K562 (cell line): ENCODE results near the gene B2M. TPM values are rescaled to one million over a fixed set of nuclear protein-coding genes. Genes with fewer than 3 reads are reported as not detected.

Source experiments
- CBX5 ChIP-seq: IDR thresholded peaks from 2 replicates; pipeline ENCODE4 v1.6.1; 2014; ENCODE audit warnings: low read depth, borderline replicate concordance
- HDAC6 ChIP-seq: IDR thresholded peaks from 2 replicates; pipeline ENCODE4 v1.6.1; 2012; ENCODE audit warnings: low read depth, mild to moderate bottlenecking, control low read depth, inconsistent platforms, low read length, moderate library complexity
- KDM1A ChIP-seq, 2 experiments: fragments of 450-650 bp; IDR thresholded peaks; 2 replicates each; pipeline ENCODE4 v1.6.1; 2016; ENCODE audit warnings: mild to moderate bottlenecking in 2 of 2
- NCOA2 ChIP-seq, 2 experiments: fragments of 450-650 bp; IDR thresholded peaks; 2 replicates each; pipeline ENCODE4 v1.6.1; 2018; ENCODE audit warnings: mild to moderate bottlenecking in 2 of 2, moderate library complexity in 1 of 2; ENCODE audit not compliant: partially characterized antibody in 2 of 2
- NR2C1 ChIP-seq, 2 experiments: fragments of 450-650 bp; IDR thresholded peaks; 2 replicates each; pipeline ENCODE4 v1.6.1; 2017; ENCODE audit warnings: mild to moderate bottlenecking in 2 of 2, antibody characterized with exemption in 1 of 2, inconsistent platforms in 1 of 2, missing compliant biosample characterization in 1 of 2, missing genetic modification characterization in 1 of 2
- RBM17 ChIP-seq: fragments of 200-400 bp; formaldehyde crosslinking; IDR thresholded peaks from 2 replicates; pipeline ENCODE4 v1.6.1; 2017; ENCODE audit warnings: low read depth, mild to moderate bottlenecking, low read length, borderline replicate concordance
- RFX1 ChIP-seq: fragments of 450-650 bp; IDR thresholded peaks from 2 replicates; pipeline ENCODE4 v1.6.1; 2016; ENCODE audit warnings: mild to moderate bottlenecking, moderate library complexity
- RHOXF2B ChIP-seq: fragments of 250-450 bp; sonication (Bioruptor Pico); conservative IDR thresholded peaks from 2 replicates; pipeline ENCODE4 v1.5.1; 2021
- SOX6 ChIP-seq: fragments of 450-650 bp; IDR thresholded peaks from 2 replicates; pipeline ENCODE4 v1.6.1; 2014; ENCODE audit warnings: mild to moderate bottlenecking
- XRCC4 ChIP-seq: IDR thresholded peaks from one replicate; pipeline ENCODE4 v1.6.1; 2011; ENCODE audit not compliant: insufficient read depth, insufficient read length; ENCODE audit errors: extremely low read depth
- ZBTB12 ChIP-seq: fragments of 250-450 bp; sonication (Bioruptor Pico); IDR thresholded peaks from 2 replicates; pipeline ENCODE4 v1.4.0; 2020
- ZC3H8 ChIP-seq: fragments of 450-650 bp; IDR thresholded peaks from 2 replicates; pipeline ENCODE4 v1.6.1; 2017
- ZNF395 ChIP-seq: fragments of 200-800 bp; sonication (Bioruptor generic); IDR thresholded peaks from 2 replicates; pipeline ENCODE4 v1.6.1; 2017; ENCODE audit warnings: missing genetic modification characterization, missing compliant biosample characterization
- ZNF407 ChIP-seq: fragments of 450-650 bp; IDR thresholded peaks from 2 replicates; pipeline ENCODE4 v1.6.1; 2016; ENCODE audit warnings: low read depth
- ZNF561 ChIP-seq: fragments of 450-650 bp; formaldehyde crosslinking; conservative IDR thresholded peaks from 2 replicates; pipeline ENCODE4 v1.4.0; 2020; ENCODE audit warnings: mild to moderate bottlenecking, moderate library complexity
- ZNF76 ChIP-seq: fragments of 250-450 bp; sonication (Bioruptor Pico); IDR thresholded peaks from 2 replicates; pipeline ENCODE4 v1.4.0; 2020; ENCODE audit warnings: mild to moderate bottlenecking, moderate library complexity, borderline replicate concordance
- ZNF764 ChIP-seq: fragments of 250-450 bp; sonication (Bioruptor Pico); IDR thresholded peaks from 2 replicates; pipeline ENCODE4 v1.4.0; 2020; ENCODE audit warnings: low read depth, mild to moderate bottlenecking, moderate library complexity
- polyA plus RNA-seq, 8 experiments: library from polyadenylated mRNA; depleted of rRNA in 4 of 8; stranded (reverse) in 5 of 8; unstranded in 3 of 8; fragments of >200 nt; fragmentation: Nextera tagmentation in 2 of 8; fragmentation: Illumina TruSeq in 1 of 8; extraction: Ambion mirVana in 2 of 8; extraction: Trizol in 1 of 8; gene quantifications; 2 replicates each; pipeline versions ENCODE4 v1.2.1 to v1.2.3, GENCODE V29; 2011 to 2014; ENCODE audit warnings: inconsistent platforms in 1 of 8, missing spikeins in 1 of 8
- total RNA-seq, 7 experiments: library from RNA; depleted of rRNA in 6 of 7; stranded (reverse); fragments of >200 nt in 6 of 7; fragmentation: Illumina TruSeq in 2 of 7; extraction: Trizol in 2 of 7; gene quantifications; 2 replicates each; pipeline versions ENCODE4 v1.2.1 to v1.2.3, GENCODE V29; 2011 to 2021; ENCODE audit warnings: low replicate concordance in 1 of 7

B2M gene
- total and polyA plus RNA-seq, 9 of the 15 experiments (the other 6 are each of a cell fraction or from before 2014, with no cell fraction given), result 460 to 3,138 (median 1,032) TPM

GRCh38 chr15:44735482-44736180, 24.3 kb downstream of the B2M start (continued):
- TF ChIP-seq ZNF407 (0 out of 2 replicates have a peak, but pooled peaks have one; percentile 0), XRCC4 (no peak), CBX5 (no peak), ZNF76 (CRISPR knock-in tag) (no peak), ZNF764 (CRISPR knock-in tag) (no peak), HDAC6 (no peak), ZNF395 (no peak), RBM17 (no peak), RHOXF2B (CRISPR knock-in tag) (no peak), NCOA2 (IDR thresholded peaks at IDR 0.05; ENCODE audit: partially characterized antibody in 2 of 2) (no peak), KDM1A (IDR thresholded peaks at IDR 0.05) (peak; percentile 36 to 68; a peak in 2 of 4 replicates), ZBTB12 (no peak), ZNF561 (no peak), RFX1 (no peak), SOX6 (no peak; the same call in 1 of the 2 replicates), NR2C1 (IDR thresholded peaks at IDR 0.05) (no peak), NR2C1 (tag; IDR thresholded peaks at IDR 0.05) (no peak; the same call in 1 of the 2 replicates), ZC3H8 (no peak)
